ENCODE data around the gene VAV3. TPM values are rescaled to one million over a fixed set of nuclear protein-coding genes. Genes with fewer than 3 reads are reported as not detected.

VAV3 gene
- total and polyA plus RNA-seq, 10 donors: 10.5 to 63.0 (median 38.8) TPM

DNA sequence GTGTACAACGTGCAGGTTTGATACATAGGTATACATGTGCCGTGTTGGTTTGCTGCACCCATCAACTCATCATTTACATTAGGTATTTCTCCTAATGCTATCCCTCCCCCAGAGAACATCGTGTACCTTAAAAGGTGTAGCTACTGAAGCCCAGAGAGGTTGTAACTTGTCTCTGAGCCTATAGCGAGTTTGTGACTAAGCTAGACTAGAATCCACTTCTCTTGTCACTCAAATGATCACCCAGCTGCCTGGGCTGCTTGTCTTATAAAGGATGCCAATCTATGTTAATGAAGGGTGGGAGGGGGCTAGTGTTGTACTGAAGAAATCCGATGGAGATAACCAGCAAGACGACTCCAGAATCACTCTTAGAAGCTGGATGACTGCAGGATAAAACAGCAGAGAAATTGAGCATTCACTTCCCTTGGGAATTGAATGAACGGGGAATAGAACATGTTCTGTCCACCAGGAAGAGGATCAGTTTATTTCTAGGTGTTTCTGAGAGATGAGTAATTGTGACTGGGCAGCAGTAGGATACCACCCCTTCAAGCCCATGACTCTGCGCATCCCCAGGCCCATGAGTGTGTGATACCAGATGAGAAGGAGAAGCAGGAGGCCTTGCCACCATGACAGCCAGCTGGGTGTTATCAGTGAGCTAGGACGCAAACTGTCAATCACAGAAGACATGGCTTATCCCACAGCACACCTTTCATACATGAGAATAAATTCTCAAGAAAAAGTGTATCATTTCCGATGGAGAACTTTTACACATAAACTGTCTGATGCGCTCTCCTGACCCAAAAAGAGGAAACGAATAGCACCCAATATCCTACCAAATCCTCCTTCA is 433.7 kb downstream of the VAV3 start:
- intact Hi-C loops (cut with DNase I; ENCODE audit: low total_unique reads): no loop called here
- Histone ChIP-seq H3K4me1 (peaks cover 0 to 3% (median 0%) of the 10 kb centered on the region in 6 donors), H3K4me3 (no peak overlapping the region), H3K27ac (no peak overlapping the region), H3K9me3 (no peaks in the 10 kb centered on the region), H3K27me3 (replicated peaks in 1 of 7) (no peaks in the 10 kb centered on the region), H3K36me3 (no peaks in the 10 kb centered on the region)
- WGBS, 5 donors: 76 to 87% (median 83%) methylated on average over 12 of the region's 12 CpGs
- no peak for DNase-seq
- TF ChIP-seq POLR2A (IDR thresholded peaks at IDR 0.05) (no peak), POLR2AphosphoS5 (IDR thresholded peaks at IDR 0.05) (no peak)
- TF ChIP-seq, protein P1, sequence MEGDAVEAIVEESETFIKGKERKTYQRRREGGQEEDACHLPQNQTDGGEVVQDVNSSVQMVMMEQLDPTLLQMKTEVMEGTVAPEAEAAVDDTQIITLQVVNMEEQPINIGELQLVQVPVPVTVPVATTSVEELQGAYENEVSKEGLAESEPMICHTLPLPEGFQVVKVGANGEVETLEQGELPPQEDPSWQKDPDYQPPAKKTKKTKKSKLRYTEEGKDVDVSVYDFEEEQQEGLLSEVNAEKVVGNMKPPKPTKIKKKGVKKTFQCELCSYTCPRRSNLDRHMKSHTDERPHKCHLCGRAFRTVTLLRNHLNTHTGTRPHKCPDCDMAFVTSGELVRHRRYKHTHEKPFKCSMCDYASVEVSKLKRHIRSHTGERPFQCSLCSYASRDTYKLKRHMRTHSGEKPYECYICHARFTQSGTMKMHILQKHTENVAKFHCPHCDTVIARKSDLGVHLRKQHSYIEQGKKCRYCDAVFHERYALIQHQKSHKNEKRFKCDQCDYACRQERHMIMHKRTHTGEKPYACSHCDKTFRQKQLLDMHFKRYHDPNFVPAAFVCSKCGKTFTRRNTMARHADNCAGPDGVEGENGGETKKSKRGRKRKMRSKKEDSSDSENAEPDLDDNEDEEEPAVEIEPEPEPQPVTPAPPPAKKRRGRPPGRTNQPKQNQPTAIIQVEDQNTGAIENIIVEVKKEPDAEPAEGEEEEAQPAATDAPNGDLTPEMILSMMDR (IDR thresholded peaks at IDR 0.05 in 8 of 11, conservative IDR thresholded peaks at IDR 0.05 in 3 of 11): no peak

GRCh38 chr1:107530543-107530942 is 434.4 kb downstream of the VAV3 start:
- 54 to 69% (median 59%) methylated on average over 6 of the region's 6 CpGs for WGBS, 5 donors
- DNase-seq: no peak
- Histone ChIP-seq H3K36me3 (no peaks in the 10 kb centered on the region), H3K27me3 (replicated peaks in 1 of 7) (no peaks in the 10 kb centered on the region), H3K9me3 (no peaks in the 10 kb centered on the region), H3K4me1 (peaks cover 0 to 3% (median 0%) of the 10 kb centered on the region in 6 donors), H3K27ac (no peak overlapping the region), H3K4me3 (no peak overlapping the region)
- TF ChIP-seq POLR2AphosphoS5 (IDR thresholded peaks at IDR 0.05) (no peak), POLR2A (IDR thresholded peaks at IDR 0.05) (no peak)
- TF ChIP-seq, protein P1 (IDR thresholded peaks at IDR 0.05 in 8 of 11, conservative IDR thresholded peaks at IDR 0.05 in 3 of 11): no peak
- intact Hi-C loops (cut with DNase I; ENCODE audit: low total_unique reads): no loop called here

GRCh38 chr1:107529511-107530149 is 435.4 kb downstream of the VAV3 start:
- no peak overlapping the region for H3K27ac ChIP-seq
- TF ChIP-seq POLR2A (IDR thresholded peaks at IDR 0.05): no peak
- TF ChIP-seq, protein P1 (IDR thresholded peaks at IDR 0.05 in 8 of 11, conservative IDR thresholded peaks at IDR 0.05 in 3 of 11): peak; percentile 39 to 80 (median 73)
- no peak for TF ChIP-seq POLR2AphosphoS5 (IDR thresholded peaks at IDR 0.05)
- 26 to 37% (median 29%) methylated on average over 6 of the region's 6 CpGs for WGBS, 5 donors
- H3K27me3 ChIP-seq (replicated peaks in 1 of 7): no peaks in the 10 kb centered on the region
- no peak for DNase-seq
- no peaks in the 10 kb centered on the region for H3K36me3 ChIP-seq
- H3K9me3 ChIP-seq: no peaks in the 10 kb centered on the region
- intact Hi-C loops (cut with DNase I; ENCODE audit: low total_unique reads): loop anchor here (5.0 kb wide), 1 partner anchor 97 kb away; no protein-coding TSS in a partner anchor
- H3K4me3 ChIP-seq: no peak overlapping the region
- H3K4me1 ChIP-seq: peaks cover 0 to 3% (median 0%) of the 10 kb centered on the region in 6 donors

Measured in spleen (tissue), 11 donors.